ENCODE measurements around the gene IRGQ.

Gene IRGQ

GRCh38 chr19:43586346-43586745 lies 9.6 kb downstream of the IRGQ start:
- H3K27me3 ChIP-seq (ENCODE audit: insufficient read depth, low read depth, severe bottlenecking): no peaks in the 10 kb centered on the region
- H3K4me3 ChIP-seq (ENCODE audit: low read depth, low read length): no peak overlapping the region
- TF ChIP-seq CTCF (IDR thresholded peaks at IDR 0.05; ENCODE audit: low read depth, low read length): no peak
- DNase-seq: no peak
- H3K27ac ChIP-seq: no peak overlapping the region
- peaks cover 8% of the 10 kb centered on the region for H3K36me3 ChIP-seq
- H3K9me3 ChIP-seq (ENCODE audit: severe bottlenecking): no peaks in the 10 kb centered on the region

GRCh38 chr19:43584484-43584883 lies 11.4 kb downstream of the IRGQ start:
- Histone ChIP-seq H3K4me3 (ENCODE audit: low read depth, low read length) (no peak overlapping the region), H3K9me3 (ENCODE audit: severe bottlenecking) (no peaks in the 10 kb centered on the region), H3K27me3 (ENCODE audit: insufficient read depth, low read depth, severe bottlenecking) (no peaks in the 10 kb centered on the region), H3K36me3 (peaks cover 4% of the 10 kb centered on the region), H3K27ac (no peak overlapping the region)
- no peak for TF ChIP-seq CTCF (IDR thresholded peaks at IDR 0.05; ENCODE audit: low read depth, low read length)
- DNase-seq: no peak

GRCh38 chr19:43582495-43582894 lies 13.4 kb downstream of the IRGQ start:
- Histone ChIP-seq H3K27me3 (ENCODE audit: insufficient read depth, low read depth, severe bottlenecking) (no peaks in the 10 kb centered on the region), H3K4me3 (ENCODE audit: low read depth, low read length) (no peak overlapping the region), H3K27ac (no peak overlapping the region), H3K36me3 (no peaks in the 10 kb centered on the region; the same call in none of the 2 replicates), H3K9me3 (ENCODE audit: severe bottlenecking) (no peaks in the 10 kb centered on the region)
- no peak for TF ChIP-seq CTCF (IDR thresholded peaks at IDR 0.05; ENCODE audit: low read depth, low read length)
- no peak for DNase-seq

GRCh38 chr19:43581467-43581866 lies 14.5 kb downstream of the IRGQ start:
- TF ChIP-seq CTCF (IDR thresholded peaks at IDR 0.05; ENCODE audit: low read depth, low read length): no peak
- Histone ChIP-seq H3K9me3 (ENCODE audit: severe bottlenecking) (no peaks in the 10 kb centered on the region), H3K4me3 (ENCODE audit: low read depth, low read length) (no peak overlapping the region), H3K27me3 (ENCODE audit: insufficient read depth, low read depth, severe bottlenecking) (no peaks in the 10 kb centered on the region), H3K36me3 (no peaks in the 10 kb centered on the region; the same call in 1 of the 2 replicates), H3K27ac (no peak overlapping the region)
- DNase-seq: no peak

- DNase-seq: no peak
- Histone ChIP-seq H3K36me3 (peaks cover 6% of the 10 kb centered on the region; the same call in 1 of the 2 replicates), H3K4me3 (ENCODE audit: low read depth, low read length) (no peak overlapping the region), H3K27ac (no peak overlapping the region), H3K27me3 (ENCODE audit: insufficient read depth, low read depth, severe bottlenecking) (no peaks in the 10 kb centered on the region), H3K9me3 (ENCODE audit: severe bottlenecking) (no peaks in the 10 kb centered on the region)
- no peak for TF ChIP-seq CTCF (IDR thresholded peaks at IDR 0.05; ENCODE audit: low read depth, low read length)
These were observed 17.1 kb downstream of the IRGQ start for GRCh38 chr19:43578787-43579186.
